GM12891 (cell line): Measurements from ENCODE around the gene TBC1D1.

Experiments
- DNase-seq: peaks from one replicate; pipeline ENCODE4 v3.0.0; 2011; ENCODE audit warnings: low spot score; ENCODE audit not compliant: insufficient read length
- FAIRE-seq: peaks from 2 replicates; lab custom pipeline; 2011; peaks lifted over from hg19 to GRCh38; lab: Jason Lieb, UNC
- PAX5 ChIP-seq: IDR thresholded peaks from 2 replicates; pipeline ENCODE4 v1.6.1; 2011; ENCODE audit warnings: low read length, moderate library complexity, mild to moderate bottlenecking; ENCODE audit not compliant: insufficient read depth, severe bottlenecking
- POLR2A ChIP-seq: IDR thresholded peaks from 2 replicates; pipeline ENCODE4 v1.6.1; 2011; ENCODE audit warnings: low read depth, low read length, control low read depth
- POLR2AphosphoS5 ChIP-seq: IDR thresholded peaks from 2 replicates; pipeline ENCODE4 v1.6.1; 2011; ENCODE audit warnings: low read depth, low read length, control low read depth
- POU2F2 ChIP-seq: IDR thresholded peaks from 2 replicates; pipeline ENCODE4 v1.6.1; 2011; ENCODE audit warnings: low read depth, mild to moderate bottlenecking, control low read depth, low read length, moderate library complexity
- SPI1 ChIP-seq: IDR thresholded peaks from 2 replicates; pipeline ENCODE4 v1.6.1; 2011; ENCODE audit warnings: low read depth, low read length, control low read depth
- TAF1 ChIP-seq: IDR thresholded peaks from 2 replicates; pipeline ENCODE4 v1.6.1; 2011; ENCODE audit warnings: low read depth, low read length, control low read depth

TBC1D1 gene

GRCh38 chr4:38178392-38178995, 287.6 kb downstream of the TBC1D1 start:
- TF ChIP-seq POU2F2 (peak; percentile 68; the same call in 1 of the 2 replicates), POLR2AphosphoS5 (no peak), PAX5 (peak; percentile 38)
- DNase-seq: no peak
- FAIRE-seq: peak; percentile 16

GRCh38 chr4:38179690-38180377, 288.9 kb downstream of the TBC1D1 start:
- peak; percentile 82 for FAIRE-seq
- peak; percentile 30 for DNase-seq
- TF ChIP-seq PAX5 (no peak), TAF1 (no peak), SPI1 (no peak), POLR2A (no peak), POLR2AphosphoS5 (no peak), POU2F2 (no peak)

GRCh38 chr4:38180456-38180855, 289.6 kb downstream of the TBC1D1 start:
- DNase-seq: no peak
- FAIRE-seq: no peak

GRCh38 chr4:38181286-38181685, 290.4 kb downstream of the TBC1D1 start:
- no peak for DNase-seq
- no peak for TF ChIP-seq POU2F2
- no peak for TF ChIP-seq POLR2A
- TF ChIP-seq SPI1: no peak
- no peak for TF ChIP-seq POLR2AphosphoS5
- no peak for TF ChIP-seq PAX5
- TF ChIP-seq TAF1: no peak
- FAIRE-seq: no peak

More at GRCh38 chr4:38180456-38180855, 289.6 kb downstream of the TBC1D1 start:
- TF ChIP-seq POLR2AphosphoS5: no peak
- no peak for TF ChIP-seq TAF1
- no peak for TF ChIP-seq POU2F2
- TF ChIP-seq PAX5: no peak
- TF ChIP-seq POLR2A: no peak
- no peak for TF ChIP-seq SPI1

GRCh38 chr4:38182334-38182998, 291.6 kb downstream of the TBC1D1 start:
- FAIRE-seq (no peak), DNase-seq (no peak)
- no peak for TF ChIP-seq TAF1
- TF ChIP-seq PAX5: no peak
- TF ChIP-seq POLR2A: no peak
- no peak for TF ChIP-seq POU2F2
- no peak for TF ChIP-seq POLR2AphosphoS5
- no peak for TF ChIP-seq SPI1

- FAIRE-seq (no peak), DNase-seq (no peak)
- no peak for TF ChIP-seq SPI1
- no peak for TF ChIP-seq POLR2A
- no peak for TF ChIP-seq PAX5
- TF ChIP-seq TAF1: no peak
- no peak for TF ChIP-seq POLR2AphosphoS5
- TF ChIP-seq POU2F2: no peak
Observed at GRCh38 chr4:38184404-38184803, 293.5 kb downstream of the TBC1D1 start.

GRCh38 chr4:38185406-38186144, 294.7 kb downstream of the TBC1D1 start:
- DNase-seq: no peak
- no peak for FAIRE-seq
- no peak for TF ChIP-seq SPI1
- TF ChIP-seq POU2F2: no peak
- no peak for TF ChIP-seq TAF1
- TF ChIP-seq POLR2A: no peak
- no peak for TF ChIP-seq PAX5
- no peak for TF ChIP-seq POLR2AphosphoS5

GRCh38 chr4:38188136-38188535, 297.3 kb downstream of the TBC1D1 start:
- no peak for TF ChIP-seq PAX5
- TF ChIP-seq POU2F2: no peak
- DNase-seq (no peak), FAIRE-seq (peak; percentile 31)

- no peak for DNase-seq
- TF ChIP-seq POLR2AphosphoS5: no peak
- TF ChIP-seq TAF1: no peak
- TF ChIP-seq POU2F2: no peak
- no peak for TF ChIP-seq PAX5
- no peak for TF ChIP-seq POLR2A
- TF ChIP-seq SPI1: no peak
- no peak for FAIRE-seq
Observed at GRCh38 chr4:38188631-38189101, 297.8 kb downstream of the TBC1D1 start.
